NCI-H1092 (cell line): ENCODE measurements around the gene LIF.

Experiments used
- DNase-seq: peaks from one replicate; lab custom pipeline; 2025; lab: John Stamatoyannopoulos, UW

Gene LIF

DNA sequence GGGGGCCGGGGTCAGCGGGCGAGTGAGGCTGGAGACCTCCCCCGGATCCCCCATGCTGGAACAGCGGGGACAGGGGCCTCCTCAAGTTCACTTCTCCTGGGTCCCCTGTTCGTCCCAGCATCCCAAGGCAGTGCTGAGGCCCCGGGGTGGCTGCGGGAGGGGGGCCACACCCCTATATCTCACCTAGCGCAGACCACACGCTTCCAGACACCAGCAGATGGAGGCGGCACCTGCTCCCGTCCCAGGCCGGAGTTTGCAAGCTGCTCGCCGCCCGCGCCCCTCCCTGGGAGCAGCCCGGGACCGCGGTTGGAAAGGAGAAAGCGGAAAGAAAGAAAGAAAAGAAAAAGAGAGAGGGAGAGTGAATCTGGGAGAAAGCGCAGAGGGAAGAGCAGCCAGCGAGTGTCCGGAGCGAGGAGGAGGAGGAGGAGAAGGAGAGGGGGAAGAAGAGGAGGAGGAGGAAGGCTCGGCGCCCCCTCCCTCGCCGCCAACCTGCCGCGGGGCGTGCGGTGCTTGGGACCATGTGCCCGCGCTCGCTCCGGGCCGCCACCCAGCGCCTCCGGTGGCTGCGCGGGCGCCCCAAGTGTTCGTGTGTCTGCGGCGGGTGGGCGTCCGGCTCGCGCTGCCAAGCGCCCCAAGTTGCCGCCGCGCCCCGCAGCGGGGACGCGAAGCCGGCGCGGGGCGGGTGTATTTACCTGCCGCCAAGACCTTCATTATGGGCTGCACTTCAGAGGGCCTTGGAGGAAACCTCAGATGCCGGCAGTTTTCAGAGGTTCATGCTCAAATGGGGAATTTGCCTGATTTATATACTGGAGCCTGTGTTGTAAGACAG, at the start of gene LIF:
Gene LIF (minus strand): TSS at position 775 of the 829 bp plus-strand sequence. CDS start 64 bp downstream, at position 711.
- no peak for DNase-seq

DNA sequence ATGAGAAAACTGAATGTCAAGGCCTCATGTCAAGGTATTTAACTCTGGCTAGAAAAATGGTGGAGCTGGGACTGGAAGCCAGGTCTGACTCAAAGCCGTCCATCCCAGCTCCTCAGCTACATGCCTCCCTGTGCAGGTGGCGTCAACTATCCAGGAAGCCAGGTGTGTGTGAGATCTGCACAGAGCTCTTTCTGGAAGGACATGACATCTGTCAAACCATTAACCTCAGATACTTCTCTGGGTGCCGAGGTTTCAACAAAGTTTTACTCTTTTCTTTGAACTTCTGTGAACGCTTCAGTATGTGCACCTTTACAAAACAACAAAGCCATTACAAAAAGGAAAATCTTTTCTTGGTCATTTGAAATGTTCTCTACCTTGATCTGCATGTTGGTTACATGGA, 49.8 kb upstream of the LIF start:
- no peak for DNase-seq

GRCh38 chr22:30295576-30295975, 49.0 kb upstream of the LIF start:
- DNase-seq: no peak

DNA sequence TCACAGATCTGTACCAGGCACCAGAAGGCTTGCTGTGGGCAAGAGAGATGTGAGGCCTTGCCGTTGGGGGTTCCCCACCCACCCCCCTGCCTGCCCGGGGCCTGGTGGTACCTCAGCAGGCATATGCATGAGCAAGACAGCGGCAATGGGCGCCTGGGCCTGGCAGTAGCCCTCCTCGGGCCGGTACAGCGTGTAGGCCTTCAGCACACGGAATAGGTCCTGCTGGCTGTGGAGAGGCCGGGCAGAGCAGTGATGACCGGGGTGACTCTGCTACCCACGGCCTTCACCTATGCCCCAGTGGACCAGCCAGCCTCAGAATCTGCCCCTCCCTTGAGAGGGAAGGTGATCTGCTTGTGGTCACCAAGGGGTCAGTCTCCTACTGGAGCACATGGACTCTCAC, 48.3 kb upstream of the LIF start:
- DNase-seq: no peak

DNA sequence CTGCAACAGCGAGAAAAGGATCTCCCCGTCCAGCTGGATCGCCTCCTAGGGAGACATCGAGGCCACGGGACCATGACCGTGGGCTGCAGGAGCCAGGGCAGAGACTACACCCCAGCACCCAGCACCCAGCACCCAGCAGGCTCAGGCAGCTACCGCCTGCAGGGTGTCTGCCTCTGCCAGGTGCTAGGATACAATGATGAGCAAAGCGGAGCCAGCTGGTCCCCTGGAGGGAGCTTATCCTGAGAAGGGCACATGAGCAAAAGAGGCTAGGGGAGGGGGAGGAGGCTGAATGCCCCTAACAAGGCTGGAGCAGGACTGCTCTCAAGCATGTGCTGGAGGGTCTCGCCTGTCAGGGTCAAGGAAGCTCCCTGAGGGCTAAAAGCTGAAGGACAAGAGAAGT, 47.5 kb upstream of the LIF start:
- no peak for DNase-seq

- DNase-seq: no peak
Measured at GRCh38 chr22:30293026-30293425, 46.5 kb upstream of the LIF start.

DNA sequence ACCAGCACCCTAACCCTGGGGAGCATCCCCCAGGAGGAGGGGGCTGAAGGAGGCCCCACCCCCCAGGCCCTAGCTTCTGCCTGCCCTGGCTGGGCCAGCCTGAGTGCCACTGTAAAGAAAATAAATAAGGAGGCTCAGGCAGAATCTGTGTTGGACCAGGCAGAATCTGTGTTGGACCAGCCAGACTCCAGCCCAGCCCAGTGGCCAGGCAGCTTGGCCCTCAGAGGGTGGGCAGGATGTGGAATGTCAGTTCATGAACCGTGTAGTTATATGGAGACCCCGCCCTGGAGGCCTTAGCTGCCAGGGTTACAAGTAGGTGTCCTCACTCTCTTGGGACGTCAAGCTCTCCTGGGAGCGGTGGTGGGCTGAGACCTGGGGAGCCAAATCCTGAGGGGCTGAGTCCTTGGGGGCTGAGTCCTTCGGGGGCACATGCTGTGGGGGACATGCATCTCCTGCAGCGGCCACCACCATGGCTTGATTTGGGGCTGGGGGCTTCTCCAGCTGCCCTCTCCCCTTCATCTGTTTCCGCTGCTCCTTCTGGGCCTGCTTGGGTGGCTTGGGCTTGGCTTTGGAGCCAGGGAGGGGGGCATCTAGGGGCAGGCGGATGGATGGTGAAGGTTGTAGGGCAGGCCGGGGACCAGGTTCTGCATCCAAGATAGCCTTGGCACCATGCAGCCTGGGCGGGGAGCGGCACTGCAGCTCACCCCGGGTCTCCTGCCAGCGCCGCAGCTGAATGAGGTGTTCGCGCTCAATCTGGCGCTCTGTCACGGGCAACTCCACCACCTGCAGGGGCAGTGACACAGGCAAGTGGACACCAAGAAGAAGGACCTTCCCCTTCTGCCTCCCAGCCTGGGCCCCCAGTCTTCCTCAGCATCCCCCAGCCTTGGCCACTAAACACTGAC, 45.8 kb upstream of the LIF start:
- no peak for DNase-seq

- DNase-seq: peak; percentile 38
Measured at GRCh38 chr22:30291058-30291892, 44.7 kb upstream of the LIF start.

- peak; percentile 38 for DNase-seq
Measured at GRCh38 chr22:30290342-30291057, 43.9 kb upstream of the LIF start.

DNA sequence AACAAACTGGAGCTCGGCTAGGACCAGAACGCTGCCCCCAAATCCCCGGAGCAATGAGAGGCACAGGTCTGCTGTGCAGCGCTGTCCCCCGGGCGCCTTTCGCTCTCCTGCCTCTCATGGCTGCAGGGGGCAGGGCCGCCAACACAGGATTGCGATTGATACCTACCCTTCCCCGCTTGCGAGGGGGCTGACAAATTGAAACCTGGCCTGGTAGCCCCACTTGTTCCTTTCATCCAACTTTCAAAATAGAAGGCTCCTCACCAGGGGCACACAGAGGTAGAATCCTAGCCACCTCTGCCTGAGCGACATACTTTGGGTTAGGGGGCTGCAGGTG, 43.4 kb upstream of the LIF start:
- DNase-seq: no peak

DNA sequence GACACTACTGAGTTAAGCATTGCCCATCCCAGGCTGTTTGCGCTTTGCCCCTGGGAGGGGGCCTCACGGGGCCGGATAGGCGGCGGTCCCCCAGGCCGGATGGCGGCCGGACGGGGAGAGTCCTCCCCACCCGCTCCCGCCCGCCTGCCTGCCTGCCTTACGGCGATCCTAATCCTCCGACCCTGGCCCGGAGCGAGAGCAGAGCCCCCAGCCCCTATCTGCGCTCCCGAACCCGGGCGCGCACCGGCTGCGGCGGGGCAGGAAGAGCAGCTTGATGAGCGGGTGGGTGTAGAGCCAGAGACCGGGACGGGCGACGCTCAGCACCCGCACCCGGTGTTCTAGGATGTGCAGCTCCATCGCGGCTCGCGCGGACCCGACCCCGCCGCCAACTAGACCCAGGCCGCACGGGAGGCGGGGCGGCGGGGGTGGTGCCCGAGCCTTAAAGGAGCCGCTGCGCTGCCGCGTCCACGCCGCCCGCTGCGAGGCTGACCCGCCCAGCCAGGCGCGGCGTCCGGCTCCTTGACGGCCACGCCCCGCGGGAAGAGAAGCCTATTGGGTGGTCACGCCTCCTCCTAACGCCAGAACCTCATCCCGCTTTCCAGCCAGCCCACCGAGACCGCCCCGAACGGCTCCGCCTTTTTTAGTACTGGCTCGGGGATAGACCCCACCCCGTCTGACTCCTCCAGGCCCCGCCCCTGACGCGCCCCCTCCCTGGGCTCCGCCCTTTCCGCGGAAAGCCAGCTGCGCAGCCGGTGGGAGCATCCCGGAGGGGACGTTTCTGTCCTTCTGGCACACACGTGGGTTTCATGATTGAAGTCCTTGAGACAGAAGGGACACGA, 42.8 kb upstream of the LIF start, which contains the start of gene CASTOR1:
Gene CASTOR1 (minus strand): TSS at position 365 of the 839 bp plus-strand sequence. CDS start 8 bp downstream, at position 357.
- DNase-seq: peak; percentile 86

DNA sequence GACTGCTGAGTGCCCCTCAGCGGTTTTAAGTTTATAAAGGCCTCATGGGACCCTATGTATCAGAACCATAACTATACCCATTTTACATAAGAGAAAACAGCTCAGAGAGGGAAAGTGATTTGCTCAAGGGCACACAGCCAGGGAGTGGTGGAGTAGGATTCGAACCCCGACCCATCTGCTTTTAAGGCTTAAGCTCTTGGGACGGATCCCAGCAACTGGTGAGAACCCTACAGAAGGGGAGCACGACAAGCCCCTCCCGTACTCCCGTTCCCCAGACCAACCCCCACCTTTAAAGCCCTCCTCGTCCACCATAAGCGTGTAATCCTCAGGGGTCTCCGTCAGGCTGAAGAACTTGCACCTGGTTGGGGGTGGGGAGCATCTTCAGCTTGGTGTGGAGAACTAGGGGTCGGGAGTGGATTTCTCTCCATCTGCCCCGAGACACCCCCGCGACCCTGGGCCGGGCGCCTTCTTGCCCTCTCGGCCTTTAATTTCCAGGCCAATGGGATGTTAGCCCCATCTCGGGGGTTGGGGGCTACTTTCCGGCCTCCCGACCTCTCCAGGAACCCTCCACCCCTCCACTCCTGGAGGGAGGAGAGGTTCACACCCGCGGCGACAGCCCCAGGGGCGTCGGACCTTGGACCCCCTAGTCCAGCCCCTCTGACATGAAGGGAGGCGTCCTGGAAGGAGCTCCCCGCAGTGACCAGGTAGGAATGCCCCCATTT, 42.0 kb upstream of the LIF start:
- no peak for DNase-seq

GRCh38 chr22:30287648-30288418, 41.3 kb upstream of the LIF start:
- DNase-seq: peak; percentile 64

GRCh38 chr22:30286813-30287647, 40.5 kb upstream of the LIF start:
- DNase-seq: peak; percentile 32

- DNase-seq: no peak
Measured at GRCh38 chr22:30286331-30286730, 39.8 kb upstream of the LIF start.

GRCh38 chr22:30285846-30286200, 39.3 kb upstream of the LIF start:
- DNase-seq: no peak

DNA sequence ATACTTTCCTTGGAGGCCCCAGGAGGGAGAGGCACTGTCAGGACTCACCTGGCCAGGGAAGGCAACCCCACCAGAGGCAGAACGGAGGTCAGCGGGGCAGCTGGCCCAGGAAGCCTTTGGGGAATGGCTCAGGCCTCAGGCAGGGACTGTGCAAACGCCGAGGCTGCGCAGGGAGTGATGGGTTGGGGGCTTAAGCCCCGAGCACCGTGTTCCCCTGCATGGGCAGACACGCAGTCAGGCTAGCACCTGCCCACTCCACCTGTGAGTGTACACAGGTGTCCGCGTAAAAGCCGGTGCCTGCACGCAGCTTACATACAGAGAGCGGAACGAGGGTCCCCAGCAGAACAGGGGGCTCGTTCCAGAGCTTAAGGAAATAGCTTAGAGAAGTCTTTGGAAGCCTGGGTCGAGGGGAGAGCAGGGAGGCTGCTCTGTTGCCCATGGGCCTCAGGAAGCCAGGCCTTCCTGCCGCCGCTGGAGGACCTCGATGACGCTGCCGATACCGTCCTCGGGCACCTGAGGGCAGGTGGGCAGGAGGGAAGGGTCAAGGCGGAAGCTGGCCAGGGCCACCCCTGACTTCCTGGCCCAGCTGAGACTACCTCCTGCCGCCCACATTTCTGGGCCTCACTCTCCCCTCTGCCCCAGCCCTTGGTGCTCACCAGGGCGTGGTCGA, 38.8 kb upstream of the LIF start:
- DNase-seq: no peak

- DNase-seq: no peak
Measured at GRCh38 chr22:30284666-30285065, 38.1 kb upstream of the LIF start.
